SH-SY5Y (cell line): Measurements from ENCODE around the gene MATN4.

Source experiments
- GATA2 ChIP-seq: IDR thresholded peaks from 2 replicates; pipeline ENCODE4 v1.6.1; 2011; ENCODE audit warnings: mild to moderate bottlenecking, low read depth, low read length
- GATA3 ChIP-seq: IDR thresholded peaks from 2 replicates; pipeline ENCODE4 v1.6.1; 2011; ENCODE audit warnings: low read depth, mild to moderate bottlenecking, low read length, moderate library complexity

Gene MATN4

DNA sequence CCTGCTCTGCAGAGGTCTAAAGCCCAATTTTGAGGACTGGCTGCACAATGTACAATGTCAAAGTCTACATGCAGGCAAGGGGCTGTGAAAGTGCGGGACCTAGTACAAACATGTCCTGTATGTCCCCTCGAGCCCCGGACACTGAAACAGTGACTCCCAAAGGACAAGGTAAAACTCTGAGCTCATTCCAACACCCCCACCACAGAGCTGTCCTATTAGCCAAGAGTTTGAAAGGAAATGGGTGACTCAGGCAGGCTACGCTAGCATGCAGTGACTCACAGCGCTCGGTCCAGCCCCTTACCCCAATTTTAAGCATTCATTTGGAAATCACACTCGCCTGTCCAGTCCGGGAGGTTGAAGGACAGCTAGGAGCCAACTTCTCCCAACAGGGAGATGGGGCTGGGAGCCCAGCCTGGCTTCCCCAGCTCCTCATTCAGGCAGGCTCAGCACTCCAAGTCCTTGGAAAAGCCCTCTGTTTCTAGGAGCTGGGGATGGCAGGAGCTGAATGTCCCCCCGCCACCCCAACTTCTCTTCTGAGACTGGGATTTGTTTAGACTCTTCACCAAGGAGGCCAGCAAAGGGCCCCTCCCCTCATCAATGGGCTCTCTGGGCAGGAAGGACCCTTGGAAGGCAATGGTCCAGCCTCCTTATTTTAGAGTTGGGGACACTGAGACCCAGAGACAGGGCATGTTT is 36.2 kb upstream of the MATN4 start:
- no peak for TF ChIP-seq GATA2

DNA sequence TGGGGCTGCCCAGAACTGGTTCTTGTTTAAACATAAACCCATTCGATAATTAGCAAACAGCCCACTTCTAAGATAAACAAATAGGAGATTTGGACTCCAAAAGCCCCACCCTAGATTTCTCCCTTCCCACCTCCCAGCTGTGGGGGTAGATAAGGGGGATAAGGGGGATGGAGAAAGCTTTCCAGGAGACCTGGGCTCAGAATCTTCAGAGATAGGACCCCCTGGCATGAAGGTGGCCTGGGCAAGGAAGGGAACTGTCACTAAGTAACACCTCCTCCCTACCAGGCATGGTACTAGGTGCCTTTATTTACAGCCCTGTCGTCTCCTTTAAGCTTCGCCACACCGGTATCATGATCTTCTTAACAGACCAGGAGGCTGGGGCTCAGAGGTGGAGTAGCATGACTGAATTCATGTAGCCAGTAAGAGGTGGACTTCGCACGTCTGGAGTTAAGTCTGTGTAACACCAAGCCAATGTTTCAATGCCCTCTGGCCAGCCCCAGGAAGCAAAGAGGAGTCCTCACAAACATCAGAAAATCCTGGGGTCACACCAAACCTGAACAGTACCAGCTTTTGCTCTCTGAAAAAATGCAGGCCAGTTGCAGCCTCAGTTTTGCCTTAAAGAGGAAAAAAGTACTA is 35.6 kb upstream of the MATN4 start:
- TF ChIP-seq GATA2 (no peak), GATA3 (no peak)

DNA sequence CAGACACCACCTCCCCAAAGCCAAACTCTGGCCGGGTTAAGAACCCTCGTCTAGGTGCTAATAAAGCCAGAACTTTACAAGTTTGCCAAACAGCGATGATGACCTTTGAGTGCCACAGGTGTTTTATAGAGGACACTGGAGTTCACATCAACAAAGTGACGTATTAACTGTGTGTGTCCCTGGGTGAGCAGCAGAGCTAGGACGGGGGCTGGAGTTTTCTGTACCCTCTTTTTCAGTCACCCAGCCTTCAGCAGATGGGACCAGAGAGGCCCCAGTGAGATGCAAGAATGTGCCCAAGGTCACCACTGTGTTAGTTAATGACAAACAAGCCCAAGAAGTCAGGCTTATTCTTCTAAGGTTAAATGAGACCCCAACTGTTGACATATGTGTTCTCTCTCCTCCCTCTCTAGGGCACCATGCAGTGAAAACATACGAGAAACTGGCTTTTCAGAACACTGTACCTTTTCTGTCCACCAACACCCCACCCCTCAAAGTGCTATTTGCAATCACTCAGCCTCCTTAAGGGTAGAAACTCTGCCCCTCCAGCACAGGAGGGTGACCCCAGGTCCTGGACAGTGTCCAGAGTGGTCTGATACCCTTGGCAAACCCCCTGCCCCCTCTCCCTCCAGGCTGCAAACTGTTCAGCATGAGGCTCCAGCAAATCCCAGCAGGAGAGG is 34.9 kb upstream of the MATN4 start:
- TF ChIP-seq GATA2 (no peak), GATA3 (no peak)

DNA sequence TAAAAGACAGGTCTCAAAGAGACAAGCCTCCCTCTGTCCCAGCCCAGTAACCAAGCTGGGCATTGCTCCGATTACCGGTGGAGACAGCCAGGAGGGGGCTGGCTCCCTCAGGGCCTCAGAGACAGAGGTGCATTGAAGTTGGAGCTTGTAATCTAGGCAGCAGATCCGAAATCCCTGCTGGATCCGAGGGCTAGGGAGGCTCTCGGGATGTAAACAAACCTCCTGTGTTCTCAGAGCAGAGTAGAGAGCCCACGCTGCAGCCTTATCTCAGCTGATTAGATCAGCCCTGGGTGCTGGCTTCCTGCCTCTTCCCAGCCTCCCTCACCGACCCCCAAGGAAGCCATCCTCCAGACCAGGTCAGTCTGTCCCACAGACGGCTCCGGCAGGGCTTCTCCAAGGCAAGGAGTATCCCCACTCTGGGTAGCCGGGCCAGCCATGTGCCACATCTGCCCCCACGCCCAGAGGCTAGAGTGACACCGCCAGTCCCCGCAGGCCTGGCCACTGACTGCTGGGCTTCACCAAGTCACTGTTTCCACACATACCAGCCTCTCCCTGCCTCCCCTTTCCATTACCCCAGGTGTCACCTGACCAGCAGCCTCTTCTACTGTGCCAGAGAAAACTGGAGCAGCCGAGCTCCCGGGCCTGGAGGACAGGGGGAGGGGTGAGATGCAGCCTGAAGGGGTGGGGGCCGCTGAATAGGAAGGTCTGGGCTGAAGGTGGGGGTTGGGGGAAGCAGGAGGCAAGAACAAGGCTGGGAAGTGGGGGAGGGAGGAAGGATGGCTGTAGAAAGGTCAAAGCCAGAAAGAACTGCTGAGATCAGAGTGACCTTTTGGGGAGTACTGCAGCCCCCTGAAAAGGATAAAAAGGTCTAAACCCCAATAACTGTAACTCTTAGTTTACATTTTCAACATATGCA is 34.1 kb upstream of the MATN4 start:
- no peak; the same call in 1 of the 2 replicates for TF ChIP-seq GATA3
- peak; percentile 97 for TF ChIP-seq GATA2

DNA sequence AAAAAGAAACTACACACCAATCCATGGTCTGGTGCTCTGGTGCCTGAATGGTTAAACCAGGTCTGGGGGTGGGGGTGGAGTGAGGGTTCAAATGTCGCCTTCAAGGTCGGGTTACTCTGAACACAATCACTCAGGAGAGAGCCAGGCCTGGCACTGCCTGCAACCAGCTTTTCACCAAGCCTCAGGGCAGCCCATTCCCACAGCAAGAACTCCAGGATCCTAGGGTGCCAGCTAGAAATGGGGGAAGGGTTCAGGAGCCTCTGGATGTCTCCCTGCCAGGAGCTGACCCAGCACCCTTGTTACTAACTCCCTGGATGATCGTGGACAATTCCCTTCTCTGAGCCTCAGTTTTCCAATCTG is 33.5 kb upstream of the MATN4 start:
- TF ChIP-seq GATA2 (no peak), GATA3 (no peak)

DNA sequence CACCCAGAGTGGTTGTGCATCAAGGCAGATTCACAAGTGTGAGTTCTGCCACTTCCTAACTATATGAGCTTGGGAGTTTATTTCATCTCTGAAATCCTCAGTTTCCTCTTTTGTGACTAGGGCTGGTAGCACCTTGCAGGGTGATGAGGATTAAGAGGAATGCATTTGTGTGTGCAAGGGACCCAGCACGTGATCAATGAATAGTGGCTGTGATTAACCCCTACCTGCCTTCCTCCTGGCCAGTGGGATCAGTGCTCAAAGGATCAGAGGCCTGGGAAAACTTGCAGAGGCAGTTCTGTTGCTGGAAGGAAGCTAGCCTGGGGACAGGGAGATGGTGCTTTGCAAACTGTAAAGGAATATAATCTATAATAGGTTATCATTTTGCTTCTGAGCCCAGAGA is 32.9 kb upstream of the MATN4 start:
- no peak for TF ChIP-seq GATA3
- TF ChIP-seq GATA2: no peak

DNA sequence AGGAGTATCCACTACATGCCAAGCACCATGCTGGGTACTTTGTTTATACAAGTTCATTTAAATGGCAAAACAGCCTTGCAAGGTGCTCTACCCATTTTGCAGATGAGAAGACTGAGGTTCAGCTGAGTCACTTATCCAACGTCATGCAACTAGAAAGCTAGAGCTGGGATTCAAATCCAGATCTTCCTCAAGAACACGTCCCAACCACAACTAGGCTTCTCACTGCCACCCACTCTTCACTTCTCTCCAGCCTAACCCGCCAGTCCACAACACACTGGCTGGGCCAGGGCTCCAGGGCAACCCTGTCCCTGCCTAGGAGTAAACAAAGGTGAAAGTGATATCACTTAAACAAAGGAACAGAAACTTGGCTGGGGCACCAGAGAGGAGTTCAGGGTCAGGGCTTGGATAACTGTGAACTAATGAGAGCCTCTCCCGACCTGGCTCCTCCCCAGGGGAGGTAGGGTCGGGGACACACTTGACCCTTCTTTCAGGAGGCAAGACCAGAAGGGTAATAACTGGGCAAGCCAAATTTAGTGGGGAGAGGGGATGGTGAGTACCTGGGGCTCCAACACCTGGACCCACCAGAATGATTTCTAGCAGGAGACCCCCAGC is 32.2 kb upstream of the MATN4 start:
- no peak for TF ChIP-seq GATA3
- TF ChIP-seq GATA2: no peak

DNA sequence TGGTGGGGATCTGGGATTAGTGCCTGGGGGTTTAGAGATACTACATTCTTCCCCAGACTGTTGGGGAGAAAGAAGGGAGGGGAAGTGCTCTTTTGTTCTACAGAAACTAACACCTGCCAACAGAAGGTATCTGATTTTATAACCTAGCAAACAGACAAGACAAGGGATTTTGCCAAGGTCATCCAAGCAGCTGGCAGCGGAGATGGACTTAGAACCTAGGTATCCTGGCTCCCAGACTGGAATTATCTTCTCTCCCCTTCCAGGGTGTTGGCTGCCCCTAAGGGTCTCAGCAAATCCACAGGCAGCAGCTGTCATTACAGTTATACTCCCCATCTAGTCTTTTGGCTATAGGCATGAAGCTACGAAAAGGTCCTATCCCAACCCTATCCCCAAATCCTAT is 31.7 kb upstream of the MATN4 start:
- TF ChIP-seq GATA2: no peak
- TF ChIP-seq GATA3: no peak

DNA sequence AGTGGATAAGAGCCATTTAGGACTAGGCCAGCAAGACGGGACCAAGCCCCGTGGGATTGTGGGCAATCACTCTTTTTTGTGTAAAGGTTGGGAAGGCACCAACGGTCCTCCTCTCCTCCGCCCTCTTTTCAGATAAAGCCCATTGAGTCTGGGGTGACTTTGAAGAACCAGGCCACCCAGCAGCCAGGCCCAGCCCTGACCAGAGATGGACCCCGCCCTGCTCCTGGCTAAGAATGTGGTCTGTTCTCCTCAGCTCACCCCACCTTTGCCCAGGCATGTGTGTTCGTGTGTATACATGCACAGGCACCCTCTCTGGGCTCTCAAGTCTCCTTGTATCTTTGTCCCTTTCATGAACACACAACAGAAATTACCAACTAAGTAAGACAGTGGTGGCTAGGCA is 31.0 kb upstream of the MATN4 start:
- TF ChIP-seq GATA2: no peak
- TF ChIP-seq GATA3: no peak

DNA sequence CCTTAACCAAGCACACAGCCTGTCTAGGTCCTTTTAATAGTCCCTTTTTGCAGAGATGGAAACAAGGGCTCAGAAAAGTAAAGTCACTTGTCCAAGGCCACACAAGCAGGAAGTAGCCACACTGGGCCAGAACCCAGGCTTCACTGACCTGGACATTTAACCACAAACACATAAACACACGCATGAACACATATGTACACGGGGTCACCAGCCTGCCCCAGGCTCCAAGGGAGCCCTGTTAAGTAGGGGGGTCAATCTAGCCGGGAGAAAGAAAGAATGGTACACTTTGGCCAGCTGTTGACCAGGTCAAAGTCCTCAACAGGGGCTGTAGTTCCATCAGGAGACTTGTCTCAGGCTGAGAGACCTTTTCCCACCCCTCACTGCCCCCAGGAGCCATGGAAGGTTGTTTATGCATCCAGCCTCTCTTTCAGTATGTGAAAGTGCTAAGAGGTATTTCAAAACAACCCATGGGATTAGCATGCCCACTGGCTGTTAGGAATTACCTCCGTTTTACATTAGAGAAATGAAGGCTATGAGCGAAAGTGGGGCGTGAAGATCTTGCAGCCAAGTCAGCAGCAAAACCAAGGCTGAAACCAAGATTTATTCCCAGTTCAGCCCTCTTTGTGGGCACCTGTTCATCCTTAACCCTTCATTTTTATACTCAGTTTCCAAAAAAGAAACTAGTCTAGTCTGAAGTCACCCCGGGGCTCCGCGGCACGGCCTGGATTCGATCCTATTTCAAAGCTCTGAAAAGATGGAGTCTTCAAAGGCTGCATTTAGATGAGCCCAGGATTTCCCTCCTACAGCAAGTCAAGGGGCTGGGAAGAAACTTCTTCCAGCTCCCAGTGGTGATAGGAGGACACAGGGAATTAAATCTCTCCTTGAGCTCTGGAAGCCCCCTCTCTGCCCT is 30.3 kb upstream of the MATN4 start:
- TF ChIP-seq GATA2: no peak
- TF ChIP-seq GATA3: no peak

DNA sequence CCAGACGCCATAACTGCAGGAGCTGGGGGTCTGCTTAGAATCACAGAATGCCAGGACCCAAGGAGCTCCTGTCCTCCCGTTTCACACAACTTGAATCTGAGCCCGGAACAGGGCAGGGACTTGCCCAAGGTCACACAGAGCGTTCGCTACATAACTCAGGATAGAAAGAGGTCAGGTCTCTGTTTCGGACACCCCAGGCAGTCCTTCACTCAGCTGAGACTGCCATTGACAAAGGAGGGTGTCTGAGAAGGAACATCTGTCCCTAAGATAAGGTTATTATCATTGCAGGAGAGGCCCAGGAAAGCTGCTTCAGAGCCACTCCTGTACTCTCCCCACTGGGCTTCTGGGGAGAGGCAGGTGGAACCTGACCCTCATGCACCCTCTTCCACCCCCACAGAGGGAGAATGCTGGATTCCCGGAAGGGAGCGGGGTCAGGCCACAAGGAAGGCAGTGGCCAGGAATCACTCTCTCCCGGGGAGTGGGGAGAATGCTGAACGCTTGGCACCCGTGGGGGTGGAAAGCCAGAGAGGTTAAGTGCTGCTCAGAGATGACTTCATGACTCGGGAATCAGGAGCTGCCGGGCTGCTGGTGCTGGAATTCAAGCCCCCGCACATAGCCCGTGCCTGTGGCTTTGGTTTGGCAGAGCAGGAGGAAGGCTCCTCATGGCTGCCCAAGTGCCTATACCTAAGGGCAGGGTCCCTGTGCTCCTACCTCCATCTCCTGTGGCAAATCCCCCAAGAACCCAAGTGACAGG is 29.4 kb upstream of the MATN4 start:
- TF ChIP-seq GATA2 (no peak), GATA3 (no peak)
